HepG2 (cell line): Measurements from ENCODE around the gene SP8. TPM values are rescaled to one million over a fixed set of nuclear protein-coding genes. Genes with fewer than 3 reads are reported as not detected.

Experiments
- ATAC-seq: fragments of 200-7000 bp; cut with Tn5 transposase; 3 replicates; pipeline ENCODE4 v1.9.1; 2020; ENCODE audit warnings: mild to moderate bottlenecking, moderate library complexity
- BruUV-seq: library from RNA; stranded (reverse); fragments of 400-500 nt; replicated peaks from 2 replicates; lab custom pipeline; 2021; lab: Mats Ljungman, UMichigan
- CTCF ChIA-PET: fragments of 300-600 bp; formaldehyde crosslinking; extraction: SDS; loops from one replicate; lab custom pipeline; 2021; ENCODE audit warnings: low total read pairs, inconsistent platforms, low intra/inter-chr PET ratio; lab: Yijun Ruan, JAX
- POLR2A ChIA-PET: fragments of 350-600 bp; sonication (Branson Sonifier 250); formaldehyde crosslinking; loops from one replicate; lab custom pipeline; 2020; ENCODE audit warnings: antibody characterized with exemption, inconsistent platforms; lab: Yijun Ruan, JAX
- DNase-seq: peaks from one replicate; pipeline ENCODE4 v3.0.0-alpha.2; 2015; ENCODE audit warnings: low spot score
- FAIRE-seq: peaks from 3 replicates; lab custom pipeline; 2011; peaks lifted over from hg19 to GRCh38; lab: Jason Lieb, UNC
- H2AFZ ChIP-seq: one replicate; pipeline ENCODE4 v1.6.1; 2011; ENCODE audit warnings: low read length, inconsistent platforms
- H3K27ac ChIP-seq: fragments of 300-600 bp; 3 replicates; pipeline ENCODE4 v1.8.0; 2011; ENCODE audit warnings: mixed run types, mild to moderate bottlenecking, mixed read lengths, low read length, inconsistent platforms; ENCODE audit not compliant: insufficient read depth; ENCODE audit errors: extremely low read length
- H3K27me3 ChIP-seq, 2 experiments: fragments of 200-600 bp in 1 of 2; 2 replicates in 1 of 2; 3 replicates in 1 of 2; pipeline versions ENCODE4 v1.6.0 to v1.8.0; 2011; ENCODE audit warnings: low read length in 2 of 2, mild to moderate bottlenecking in 2 of 2, moderate library complexity in 2 of 2, inconsistent platforms in 1 of 2; ENCODE audit not compliant: insufficient read depth in 2 of 2, control insufficient read depth in 1 of 2
- H3K36me3 ChIP-seq, 2 experiments: fragments of 200-600 bp in 1 of 2; replicated peaks in 1 of 2; 2 replicates in 1 of 2; 3 replicates in 1 of 2; pipeline versions ENCODE4 v1.5.1 to v1.8.0; 2011; ENCODE audit warnings: low read length in 2 of 2, inconsistent platforms in 1 of 2; ENCODE audit not compliant: insufficient read depth in 2 of 2, control insufficient read depth in 1 of 2
- H3K4me1 ChIP-seq: 2 replicates; pipeline ENCODE4 v1.5.1; 2012; ENCODE audit warnings: low read length, inconsistent platforms; ENCODE audit not compliant: insufficient read depth
- H3K4me2 ChIP-seq: 2 replicates; pipeline ENCODE4 v1.6.0; 2011; ENCODE audit warnings: low read depth, low read length, inconsistent platforms
- H3K4me3 ChIP-seq, 3 experiments: fragments of 200-600 bp in 1 of 3; sonication (generic), shearing (Covaris generic) in 1 of 3; replicated peaks in 1 of 3; 2 replicates each; pipeline ENCODE4 v1.5.1; 2011 to 2016; ENCODE audit warnings: low read length in 3 of 3, inconsistent platforms in 2 of 3, low read depth in 2 of 3, mild to moderate bottlenecking in 2 of 3, control low read depth in 1 of 3, mixed read lengths in 1 of 3; ENCODE audit not compliant: insufficient read depth in 1 of 3
- H3K79me2 ChIP-seq: one replicate; pipeline ENCODE4 v1.6.1; 2011; ENCODE audit warnings: low read length, inconsistent platforms; ENCODE audit not compliant: insufficient read depth
- H3K9ac ChIP-seq: 2 replicates; pipeline ENCODE4 v1.6.0; 2011; ENCODE audit warnings: mild to moderate bottlenecking, low read depth, low read length, inconsistent platforms; ENCODE audit not compliant: insufficient read depth
- H3K9me3 ChIP-seq: 2 replicates; pipeline ENCODE4 v1.5.1; 2012; ENCODE audit warnings: mild to moderate bottlenecking, low read length
- H4K20me1 ChIP-seq: 2 replicates; pipeline ENCODE4 v1.6.0; 2011; ENCODE audit warnings: inconsistent platforms, mild to moderate bottlenecking, low read length, moderate library complexity; ENCODE audit not compliant: insufficient read depth
- ZNF263 ChIP-seq: sonication (generic); formaldehyde crosslinking; IDR thresholded peaks from 2 replicates; pipeline ENCODE4 v1.4.0; 2020; ENCODE audit warnings: missing genetic modification reagents
- ZNF362 ChIP-seq: sonication (generic); formaldehyde crosslinking; IDR thresholded peaks from 2 replicates; pipeline ENCODE4 v1.4.0; 2020; ENCODE audit warnings: missing genetic modification reagents, mild to moderate bottlenecking, borderline replicate concordance
- WGBS: methylation state at CpG from one replicate; pipeline ENCODE4 v1.1.6; 2017; ENCODE audit warnings: low lambda C conversion rate; 5-methylcytosine and 5-hydroxymethylcytosine counted together
- in situ Hi-C: cut with HindIII; loops from 2 replicates; pipeline ENCODE4 v1.10.0; 2017; ENCODE audit warnings: low pct_unique_long_range_greater_than_20kb; ENCODE audit not compliant: extremely low pct_ligation_motif_present
- intact Hi-C: fragments of 100-400 bp; cut with micrococcal nuclease; formaldehyde crosslinking; loops from one replicate; pipeline ENCODE4 v1.10.0; 2022; ENCODE audit not compliant: unreplicated experiment
- polyA plus RNA-seq, 8 experiments: library from polyadenylated mRNA; depleted of rRNA in 3 of 8; stranded (reverse) in 7 of 8; unstranded in 1 of 8; fragments of >200 nt; fragmentation: Illumina TruSeq in 4 of 8; extraction: Trizol in 4 of 8; gene quantifications; 2 replicates each; pipeline versions ENCODE4 v1.2.1 to v1.2.3, GENCODE V29; 2011 to 2016; ENCODE audit warnings: low read depth in 4 of 8, missing spikeins in 1 of 8, mixed read lengths in 1 of 8; ENCODE audit not compliant: insufficient read depth in 1 of 8
- total RNA-seq, 5 experiments: library from RNA; depleted of rRNA; stranded (reverse); fragments of >200 nt; fragmentation: Illumina TruSeq; extraction: Trizol; gene quantifications; 2 replicates each; pipeline ENCODE4 v1.2.3, GENCODE V29; 2016; ENCODE audit warnings: low read depth in 1 of 5

The SP8 gene
- total and polyA plus RNA-seq, 2 of the 13 experiments (the other 11 are each of a cell fraction or from before 2014, with no cell fraction given): not detected

- Histone ChIP-seq H3K4me1 (no peaks in the 10 kb centered on the region), H3K4me3 (no peak overlapping the region), H3K79me2 (no peaks in the 10 kb centered on the region), H2AFZ (no peak overlapping the region), H3K9me3 (no peaks in the 10 kb centered on the region), H3K27me3 (no peaks in the 10 kb centered on the region)
- DNase-seq (no peak), ATAC-seq (no peak)
- CTCF ChIA-PET: no interaction called here
- no peak for TF ChIP-seq ZNF362 (CRISPR knock-in tag)
- TF ChIP-seq, all 625 proteins: peak for 0
- Histone ChIP-seq H3K9ac (no peak overlapping the region), H3K36me3 (no peaks in the 10 kb centered on the region), H3K27ac (no peak overlapping the region), H4K20me1 (no peaks in the 10 kb centered on the region), H3K4me2 (no peak overlapping the region)
- in situ Hi-C loops (no loop called here), intact Hi-C loops (no loop called here)
- no TSS peak for BruUV-seq
- FAIRE-seq: no peak
- POLR2A ChIA-PET: no interaction called here
These were observed 44.8 kb upstream of the SP8 start for GRCh38 chr7:20831451-20831850.

GRCh38 chr7:20828947-20829346 is 42.3 kb upstream of the SP8 start:
- Histone ChIP-seq H3K4me1 (no peaks in the 10 kb centered on the region), H3K4me2 (no peak overlapping the region), H3K27me3 (no peaks in the 10 kb centered on the region), H3K79me2 (no peaks in the 10 kb centered on the region), H3K36me3 (no peaks in the 10 kb centered on the region), H3K27ac (no peak overlapping the region), H4K20me1 (no peaks in the 10 kb centered on the region), H2AFZ (no peak overlapping the region), H3K9ac (no peak overlapping the region), H3K9me3 (no peaks in the 10 kb centered on the region), H3K4me3 (no peak overlapping the region)
- ATAC-seq: no peak
- 31% methylated on average over 3 of the region's 3 CpGs for WGBS
- no TSS peak for BruUV-seq
- no peak for DNase-seq
- CTCF ChIA-PET: no interaction called here
- intact Hi-C loops: no loop called here
- in situ Hi-C loops: no loop called here
- no peak for TF ChIP-seq ZNF263 (CRISPR knock-in tag)
- POLR2A ChIA-PET: no interaction called here
- FAIRE-seq: no peak
